ENCODE results near the gene SOHLH1.

- TF ChIP-seq, protein P1, sequence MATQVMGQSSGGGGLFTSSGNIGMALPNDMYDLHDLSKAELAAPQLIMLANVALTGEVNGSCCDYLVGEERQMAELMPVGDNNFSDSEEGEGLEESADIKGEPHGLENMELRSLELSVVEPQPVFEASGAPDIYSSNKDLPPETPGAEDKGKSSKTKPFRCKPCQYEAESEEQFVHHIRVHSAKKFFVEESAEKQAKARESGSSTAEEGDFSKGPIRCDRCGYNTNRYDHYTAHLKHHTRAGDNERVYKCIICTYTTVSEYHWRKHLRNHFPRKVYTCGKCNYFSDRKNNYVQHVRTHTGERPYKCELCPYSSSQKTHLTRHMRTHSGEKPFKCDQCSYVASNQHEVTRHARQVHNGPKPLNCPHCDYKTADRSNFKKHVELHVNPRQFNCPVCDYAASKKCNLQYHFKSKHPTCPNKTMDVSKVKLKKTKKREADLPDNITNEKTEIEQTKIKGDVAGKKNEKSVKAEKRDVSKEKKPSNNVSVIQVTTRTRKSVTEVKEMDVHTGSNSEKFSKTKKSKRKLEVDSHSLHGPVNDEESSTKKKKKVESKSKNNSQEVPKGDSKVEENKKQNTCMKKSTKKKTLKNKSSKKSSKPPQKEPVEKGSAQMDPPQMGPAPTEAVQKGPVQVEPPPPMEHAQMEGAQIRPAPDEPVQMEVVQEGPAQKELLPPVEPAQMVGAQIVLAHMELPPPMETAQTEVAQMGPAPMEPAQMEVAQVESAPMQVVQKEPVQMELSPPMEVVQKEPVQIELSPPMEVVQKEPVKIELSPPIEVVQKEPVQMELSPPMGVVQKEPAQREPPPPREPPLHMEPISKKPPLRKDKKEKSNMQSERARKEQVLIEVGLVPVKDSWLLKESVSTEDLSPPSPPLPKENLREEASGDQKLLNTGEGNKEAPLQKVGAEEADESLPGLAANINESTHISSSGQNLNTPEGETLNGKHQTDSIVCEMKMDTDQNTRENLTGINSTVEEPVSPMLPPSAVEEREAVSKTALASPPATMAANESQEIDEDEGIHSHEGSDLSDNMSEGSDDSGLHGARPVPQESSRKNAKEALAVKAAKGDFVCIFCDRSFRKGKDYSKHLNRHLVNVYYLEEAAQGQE (IDR thresholded peaks at IDR 0.05; ENCODE audit: low read depth) = no peak
- no peak for TF ChIP-seq TCF12 (IDR thresholded peaks at IDR 0.05; ENCODE audit: low read depth)
Observed at GRCh38 chr9:135736979-135737839, 37.9 kb upstream of the SOHLH1 start.
